ENCODE measurements around the gene ATP6V1B1. TPM values are rescaled to one million over a fixed set of nuclear protein-coding genes. Genes with fewer than 3 reads are reported as not detected.

Gene ATP6V1B1
- total and polyA plus RNA-seq, 4 donors, result not detected

DNA sequence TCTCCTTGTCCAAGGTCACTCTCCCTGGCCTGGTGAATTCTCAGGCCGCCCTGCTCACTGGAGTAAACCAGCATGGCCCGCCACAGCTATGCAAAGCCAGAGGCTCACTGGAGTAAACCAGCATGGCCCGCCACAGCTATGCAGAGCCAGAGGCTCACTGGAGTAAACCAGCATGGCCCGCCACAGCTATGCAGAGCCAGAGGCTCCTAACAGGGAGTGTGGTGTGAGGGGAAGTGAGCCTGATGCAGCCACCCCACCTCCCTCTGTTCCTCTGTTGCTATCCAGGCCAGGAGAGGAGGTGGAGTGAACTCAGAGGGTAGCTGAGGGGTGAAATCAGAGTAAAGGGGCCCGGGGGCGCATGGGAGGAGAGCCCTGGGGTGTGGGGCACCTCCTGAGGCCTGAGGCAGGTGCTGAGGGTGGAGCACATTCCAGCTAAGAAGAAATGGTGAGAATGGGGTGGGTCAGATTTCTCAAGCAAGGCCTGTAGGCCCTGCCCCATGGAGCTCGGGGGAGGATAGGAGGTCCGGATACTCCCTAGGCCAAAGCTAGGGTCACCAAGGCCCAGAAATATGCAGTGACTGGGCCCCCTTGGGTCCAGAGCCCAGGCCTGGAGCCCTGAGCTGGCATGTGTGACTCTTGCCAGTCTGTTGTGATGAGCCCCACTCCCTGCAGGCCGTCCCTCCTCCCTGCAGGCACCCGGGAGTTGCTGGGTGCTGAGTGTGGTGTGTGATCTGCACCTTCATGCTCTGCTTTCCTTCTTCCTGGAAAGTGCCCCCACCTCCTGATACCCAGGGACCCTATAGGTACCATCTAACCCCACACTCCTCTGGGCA lies 1.5 kb downstream of the ATP6V1B1 start:
- no peak for DNase-seq (ENCODE audit: low spot score)
- TF ChIP-seq, protein P1, sequence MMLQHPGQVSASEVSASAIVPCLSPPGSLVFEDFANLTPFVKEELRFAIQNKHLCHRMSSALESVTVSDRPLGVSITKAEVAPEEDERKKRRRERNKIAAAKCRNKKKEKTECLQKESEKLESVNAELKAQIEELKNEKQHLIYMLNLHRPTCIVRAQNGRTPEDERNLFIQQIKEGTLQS (IDR thresholded peaks at IDR 0.05), result no peak
- TF ChIP-seq RAD21 (IDR thresholded peaks at IDR 0.05) (no peak), NR2F2 (IDR thresholded peaks at IDR 0.05) (no peak)
- Histone ChIP-seq H3K9me3 (ENCODE audit: control insufficient read depth in 4 of 4, low read length in 3 of 4) (no peaks in the 10 kb centered on the region), H3K27me3 (ENCODE audit: control insufficient read depth in 4 of 4, insufficient read depth in 4 of 4, low read length in 3 of 4) (no peaks in the 10 kb centered on the region), H3K4me1 (ENCODE audit: control insufficient read depth in 4 of 4, insufficient read depth in 4 of 4, low read length in 3 of 4) (no peaks in the 10 kb centered on the region), H3K4me3 (ENCODE audit: low read depth in 1 of 3, low read length in 3 of 3) (no peak overlapping the region), H3K36me3 (ENCODE audit: control insufficient read depth in 4 of 4, insufficient read depth in 3 of 4, low read depth in 1 of 4, low read length in 3 of 4) (no peaks in the 10 kb centered on the region), H3K27ac (ENCODE audit: low read depth in 1 of 2, low read length in 2 of 2) (no peak overlapping the region), H3K9ac (ENCODE audit: low read depth in 1 of 2, low read length in 2 of 2) (no peak overlapping the region)
- WGBS, result 81% methylated on average over 10 of the region's 10 CpGs

DNA sequence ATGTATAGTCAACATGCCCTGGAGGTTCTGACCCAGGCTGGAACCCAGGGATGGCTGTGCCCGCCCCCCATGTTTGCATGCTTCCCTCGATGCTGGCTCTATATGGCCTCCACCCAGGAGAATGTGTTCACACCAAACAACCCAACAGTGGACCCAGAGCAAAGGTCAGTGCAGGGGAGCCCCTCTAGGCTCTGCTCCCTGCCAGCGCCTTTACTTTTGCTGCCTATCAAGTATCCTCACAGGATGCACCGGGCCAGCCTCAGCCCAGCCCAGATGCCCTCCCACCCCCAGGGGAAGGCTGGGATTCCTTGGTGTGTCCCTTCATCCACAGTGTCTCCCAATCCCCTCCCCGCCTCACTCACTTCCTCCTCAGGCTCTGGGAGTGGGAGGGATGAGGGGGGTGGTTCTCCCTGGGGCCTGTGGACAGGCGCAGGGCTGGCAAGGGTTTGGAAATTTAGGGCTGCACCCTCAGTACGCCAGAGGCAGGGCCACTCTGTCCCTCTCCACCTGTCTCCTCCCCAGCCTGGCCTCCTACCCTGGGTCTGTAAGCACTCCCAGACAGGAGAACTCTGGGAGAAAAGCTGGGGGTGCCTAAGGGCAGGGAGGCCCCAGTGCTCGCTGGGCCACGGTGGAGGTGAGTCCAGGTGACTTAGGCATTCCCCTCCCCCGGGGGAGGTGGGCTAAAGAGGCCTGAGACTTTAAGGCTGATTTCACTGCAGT lies 2.3 kb downstream of the ATP6V1B1 start:
- no peak for DNase-seq (ENCODE audit: low spot score)
- no peaks in the 10 kb centered on the region for H3K27me3 ChIP-seq (ENCODE audit: control insufficient read depth in 4 of 4, insufficient read depth in 4 of 4, low read length in 3 of 4)
- TF ChIP-seq, protein P2, sequence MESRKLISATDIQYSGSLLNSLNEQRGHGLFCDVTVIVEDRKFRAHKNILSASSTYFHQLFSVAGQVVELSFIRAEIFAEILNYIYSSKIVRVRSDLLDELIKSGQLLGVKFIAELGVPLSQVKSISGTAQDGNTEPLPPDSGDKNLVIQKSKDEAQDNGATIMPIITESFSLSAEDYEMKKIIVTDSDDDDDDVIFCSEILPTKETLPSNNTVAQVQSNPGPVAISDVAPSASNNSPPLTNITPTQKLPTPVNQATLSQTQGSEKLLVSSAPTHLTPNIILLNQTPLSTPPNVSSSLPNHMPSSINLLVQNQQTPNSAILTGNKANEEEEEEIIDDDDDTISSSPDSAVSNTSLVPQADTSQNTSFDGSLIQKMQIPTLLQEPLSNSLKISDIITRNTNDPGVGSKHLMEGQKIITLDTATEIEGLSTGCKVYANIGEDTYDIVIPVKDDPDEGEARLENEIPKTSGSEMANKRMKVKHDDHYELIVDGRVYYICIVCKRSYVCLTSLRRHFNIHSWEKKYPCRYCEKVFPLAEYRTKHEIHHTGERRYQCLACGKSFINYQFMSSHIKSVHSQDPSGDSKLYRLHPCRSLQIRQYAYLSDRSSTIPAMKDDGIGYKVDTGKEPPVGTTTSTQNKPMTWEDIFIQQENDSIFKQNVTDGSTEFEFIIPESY (IDR thresholded peaks at IDR 0.05), result no peak
- no peak for TF ChIP-seq FOXA1 (IDR thresholded peaks at IDR 0.05)
- no peak overlapping the region for H3K27ac ChIP-seq (ENCODE audit: low read depth in 1 of 2, low read length in 2 of 2)
- H3K4me1 ChIP-seq (ENCODE audit: control insufficient read depth in 4 of 4, insufficient read depth in 4 of 4, low read length in 3 of 4), result no peaks in the 10 kb centered on the region
- 75% methylated on average over 10 of the region's 10 CpGs for WGBS
- H3K9me3 ChIP-seq (ENCODE audit: control insufficient read depth in 4 of 4, low read length in 3 of 4), result no peaks in the 10 kb centered on the region
- H3K9ac ChIP-seq (ENCODE audit: low read depth in 1 of 2, low read length in 2 of 2), result no peak overlapping the region
- no peak overlapping the region for H3K4me3 ChIP-seq (ENCODE audit: low read depth in 1 of 3, low read length in 3 of 3)
- H3K36me3 ChIP-seq (ENCODE audit: control insufficient read depth in 4 of 4, insufficient read depth in 3 of 4, low read depth in 1 of 4, low read length in 3 of 4), result no peaks in the 10 kb centered on the region

DNA sequence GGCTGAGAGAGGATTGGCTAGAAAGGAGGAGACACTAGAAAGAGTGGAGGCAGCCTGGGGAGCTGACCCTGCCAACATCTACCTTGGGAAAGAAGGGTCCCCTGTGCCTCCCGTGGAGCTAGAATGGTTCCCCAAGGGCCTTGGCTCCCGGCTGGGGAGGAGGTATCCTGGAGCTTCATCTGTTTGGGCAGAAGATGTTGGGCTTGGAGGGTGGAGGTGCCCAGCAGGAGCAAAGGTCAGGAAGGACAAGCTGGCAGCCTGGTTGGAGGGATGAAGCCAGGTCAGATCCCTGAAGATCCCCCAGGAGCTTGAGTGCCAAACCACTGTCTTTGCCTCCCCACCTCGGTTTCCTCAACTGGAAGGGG lies 2.9 kb downstream of the ATP6V1B1 start:
- H3K9me3 ChIP-seq (ENCODE audit: control insufficient read depth in 4 of 4, low read length in 3 of 4), result no peaks in the 10 kb centered on the region
- H3K27me3 ChIP-seq (ENCODE audit: control insufficient read depth in 4 of 4, insufficient read depth in 4 of 4, low read length in 3 of 4), result no peaks in the 10 kb centered on the region
- H3K27ac ChIP-seq (ENCODE audit: low read depth in 1 of 2, low read length in 2 of 2), result no peak overlapping the region
- no peak overlapping the region for H3K4me3 ChIP-seq (ENCODE audit: low read depth in 1 of 3, low read length in 3 of 3)
- H3K9ac ChIP-seq (ENCODE audit: low read depth in 1 of 2, low read length in 2 of 2), result no peak overlapping the region
- 60% methylated on average over 3 of the region's 3 CpGs for WGBS
- no peaks in the 10 kb centered on the region for H3K4me1 ChIP-seq (ENCODE audit: control insufficient read depth in 4 of 4, insufficient read depth in 4 of 4, low read length in 3 of 4)
- DNase-seq (ENCODE audit: low spot score), result no peak
- H3K36me3 ChIP-seq (ENCODE audit: control insufficient read depth in 4 of 4, insufficient read depth in 3 of 4, low read depth in 1 of 4, low read length in 3 of 4), result no peaks in the 10 kb centered on the region
- TF ChIP-seq YY1 (IDR thresholded peaks at IDR 0.05), result no peak
- TF ChIP-seq HNF4A (conservative IDR thresholded peaks at IDR 0.05), result no peak
- no peak for TF ChIP-seq NR2F2 (IDR thresholded peaks at IDR 0.05)
- no peak for TF ChIP-seq SP1 (IDR thresholded peaks at IDR 0.05)
- TF ChIP-seq, protein P3, sequence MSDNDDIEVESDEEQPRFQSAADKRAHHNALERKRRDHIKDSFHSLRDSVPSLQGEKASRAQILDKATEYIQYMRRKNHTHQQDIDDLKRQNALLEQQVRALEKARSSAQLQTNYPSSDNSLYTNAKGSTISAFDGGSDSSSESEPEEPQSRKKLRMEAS (IDR thresholded peaks at IDR 0.05), result no peak
- no peak for TF ChIP-seq JUND (IDR thresholded peaks at IDR 0.05)
- TF ChIP-seq, protein P2 (IDR thresholded peaks at IDR 0.05), result no peak
- no peak for TF ChIP-seq GABPA (IDR thresholded peaks at IDR 0.05 in 1 of 2, conservative IDR thresholded peaks at IDR 0.05 in 1 of 2)
- TF ChIP-seq EGR1 (IDR thresholded peaks at IDR 0.05; ENCODE audit: low read depth in 2 of 2), result no peak
- TF ChIP-seq, protein P1 (IDR thresholded peaks at IDR 0.05), result no peak
- TF ChIP-seq RXRA (IDR thresholded peaks at IDR 0.05), result no peak
- TF ChIP-seq, protein P4, sequence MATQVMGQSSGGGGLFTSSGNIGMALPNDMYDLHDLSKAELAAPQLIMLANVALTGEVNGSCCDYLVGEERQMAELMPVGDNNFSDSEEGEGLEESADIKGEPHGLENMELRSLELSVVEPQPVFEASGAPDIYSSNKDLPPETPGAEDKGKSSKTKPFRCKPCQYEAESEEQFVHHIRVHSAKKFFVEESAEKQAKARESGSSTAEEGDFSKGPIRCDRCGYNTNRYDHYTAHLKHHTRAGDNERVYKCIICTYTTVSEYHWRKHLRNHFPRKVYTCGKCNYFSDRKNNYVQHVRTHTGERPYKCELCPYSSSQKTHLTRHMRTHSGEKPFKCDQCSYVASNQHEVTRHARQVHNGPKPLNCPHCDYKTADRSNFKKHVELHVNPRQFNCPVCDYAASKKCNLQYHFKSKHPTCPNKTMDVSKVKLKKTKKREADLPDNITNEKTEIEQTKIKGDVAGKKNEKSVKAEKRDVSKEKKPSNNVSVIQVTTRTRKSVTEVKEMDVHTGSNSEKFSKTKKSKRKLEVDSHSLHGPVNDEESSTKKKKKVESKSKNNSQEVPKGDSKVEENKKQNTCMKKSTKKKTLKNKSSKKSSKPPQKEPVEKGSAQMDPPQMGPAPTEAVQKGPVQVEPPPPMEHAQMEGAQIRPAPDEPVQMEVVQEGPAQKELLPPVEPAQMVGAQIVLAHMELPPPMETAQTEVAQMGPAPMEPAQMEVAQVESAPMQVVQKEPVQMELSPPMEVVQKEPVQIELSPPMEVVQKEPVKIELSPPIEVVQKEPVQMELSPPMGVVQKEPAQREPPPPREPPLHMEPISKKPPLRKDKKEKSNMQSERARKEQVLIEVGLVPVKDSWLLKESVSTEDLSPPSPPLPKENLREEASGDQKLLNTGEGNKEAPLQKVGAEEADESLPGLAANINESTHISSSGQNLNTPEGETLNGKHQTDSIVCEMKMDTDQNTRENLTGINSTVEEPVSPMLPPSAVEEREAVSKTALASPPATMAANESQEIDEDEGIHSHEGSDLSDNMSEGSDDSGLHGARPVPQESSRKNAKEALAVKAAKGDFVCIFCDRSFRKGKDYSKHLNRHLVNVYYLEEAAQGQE (IDR thresholded peaks at IDR 0.05), result no peak
- no peak for TF ChIP-seq TAF1 (conservative IDR thresholded peaks at IDR 0.05)

Data from liver (tissue), 9 donors.